ENCODE data around the gene STPG2. TPM values are rescaled to one million over a fixed set of nuclear protein-coding genes. Genes with fewer than 3 reads are reported as not detected.
A peak's percentile ranks its signal among the peaks of the same experiment; 100 is the strongest.

Gene STPG2
- total and polyA plus RNA-seq, 10 of the 15 experiments (the other 5 are each of a cell fraction or from before 2014, with no cell fraction given) = 0.13 to 0.24 TPM; not detected in 8

DNA sequence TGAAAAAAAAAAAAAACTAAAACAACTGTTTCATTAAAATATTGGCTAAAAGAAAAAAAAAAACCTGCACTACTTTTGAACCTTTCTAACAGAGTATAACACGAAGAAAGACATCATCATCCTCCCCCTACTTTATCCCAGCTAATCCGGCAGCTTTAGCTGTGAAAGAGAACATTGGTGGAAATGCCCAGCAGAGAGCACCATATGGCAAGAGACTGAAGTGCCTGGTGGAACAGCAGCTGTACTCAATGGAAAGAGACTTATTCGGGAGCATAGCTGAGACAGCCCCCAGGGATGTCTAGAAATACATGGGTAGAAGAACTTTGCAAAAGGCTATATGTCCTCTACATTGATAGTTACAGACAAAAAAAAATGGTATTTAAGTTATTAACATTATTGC, 30.3 kb downstream of the STPG2 start:
- whole genome bisulfite sequencing (ENCODE audit: insufficient coverage, insufficient replicate concordance, low lambda C conversion rate, missing lambda C conversion rate) = 3% methylated on average over 3 of the region's 3 CpGs
- Histone ChIP-seq H3K79me2 (ENCODE audit: control insufficient read depth, insufficient read depth, low read length) (no peaks in the 10 kb centered on the region), H3K27ac (ENCODE audit: control insufficient read depth, insufficient read depth) (no peak overlapping the region), H4K20me1 (ENCODE audit: control insufficient read depth, insufficient read depth) (no peaks in the 10 kb centered on the region), H3K9ac (ENCODE audit: control insufficient read depth, insufficient read depth, low read length) (no peak overlapping the region), H3K27me3 (replicated peaks in 1 of 2; ENCODE audit: control insufficient read depth in 2 of 2, insufficient read depth in 2 of 2, low read length in 1 of 2) (no peaks in the 10 kb centered on the region), H3K4me3 (no peak overlapping the region), H3K36me3 (ENCODE audit: control insufficient read depth in 2 of 2, insufficient read depth in 2 of 2, low read length in 1 of 2) (no peaks in the 10 kb centered on the region), H3K9me3 (replicated peaks; ENCODE audit: control insufficient read depth, insufficient read depth, low read length) (no peaks in the 10 kb centered on the region; the same call in 2 of the 3 replicates), H3K4me1 (ENCODE audit: control insufficient read depth, insufficient read depth, low read length) (no peaks in the 10 kb centered on the region), H3K4me2 (ENCODE audit: control insufficient read depth, insufficient read depth) (no peak overlapping the region), H2AFZ (ENCODE audit: control insufficient read depth, low read depth, low read length) (no peak overlapping the region)
- in situ Hi-C loops (cut with MboI) (no loop called here), intact Hi-C loops (cut with micrococcal nuclease; ENCODE audit: unreplicated experiment) (no loop called here)
- ChIA-PET RAD21 (ENCODE audit: unreplicated experiment) (interaction anchor here (0.7 to 1.1 kb wide), 3 partner anchors 619 to 1290 kb away, joined by 3 read pairs; no protein-coding TSS in a partner anchor), SMC1A (ENCODE audit: uncharacterized antibody, unreplicated experiment) (interaction anchor here (0.8 to 1.1 kb wide), 3 partner anchors 618 to 1294 kb away, joined by 3 to 4 read pairs (median 3); no protein-coding TSS in a partner anchor), CTCF (interaction anchor here (0.8 to 1.4 kb wide), 5 partner anchors 8 to 1350 kb away, joined by 3 to 6 read pairs (median 3); no protein-coding TSS in a partner anchor), POLR2A (interaction anchor here (0.6 kb wide), 1 partner anchor 797 kb away, joined by 4 read pairs; no protein-coding TSS in a partner anchor)
- ATAC-seq = peak; percentile 51; the same call in 2 of the 3 replicates
- BruUV-seq (replicated peaks) = no TSS peak
- no peak for DNase-seq (ENCODE audit: low read depth, low spot score)
- FAIRE-seq = no peak
- TF ChIP-seq TBL1XR1 (IDR thresholded peaks at IDR 0.05; ENCODE audit: low read depth, low read length) (no peak), ETV6 (conservative IDR thresholded peaks at IDR 0.05 in 1 of 2, IDR thresholded peaks at IDR 0.05 in 1 of 2; ENCODE audit: borderline replicate concordance in 1 of 2, low read depth in 1 of 2) (no peak), EP300 (IDR thresholded peaks at IDR 0.05; ENCODE audit: borderline replicate concordance in 1 of 2, control insufficient read depth in 1 of 2, low read depth in 2 of 2, low read length in 2 of 2) (no peak), HDAC2 (IDR thresholded peaks at IDR 0.05) (no peak), NFYA (IDR thresholded peaks at IDR 0.05; ENCODE audit: borderline replicate concordance, low read depth, low read length) (no peak), USF1 (IDR thresholded peaks at IDR 0.05; ENCODE audit: borderline replicate concordance, extremely low read length, insufficient read depth, low read depth, low read length) (no peak), EZH2 (IDR thresholded peaks at IDR 0.05; ENCODE audit: borderline replicate concordance, control insufficient read depth, low read depth, low read length) (no peak), RAD21 (IDR thresholded peaks at IDR 0.05; ENCODE audit: insufficient read depth, low read depth, low read length) (peak; percentile 56), IKZF2 (IDR thresholded peaks at IDR 0.05) (no peak), ZNF687 (IDR thresholded peaks at IDR 0.05) (no peak), NBN (IDR thresholded peaks at IDR 0.05) (no peak), KLF5 (IDR thresholded peaks at IDR 0.05; ENCODE audit: partially characterized antibody) (no peak), POU2F2 (IDR thresholded peaks at IDR 0.05; ENCODE audit: borderline replicate concordance, low read depth, low read length) (no peak), PAX8 (IDR thresholded peaks at IDR 0.05) (no peak), ZNF217 (IDR thresholded peaks at IDR 0.05) (no peak), SMC3 (IDR thresholded peaks at IDR 0.05; ENCODE audit: borderline replicate concordance, low read length) (peak; percentile 22; the same call in 1 of the 2 replicates), MEF2B (IDR thresholded peaks at IDR 0.05; ENCODE audit: partially characterized antibody, poor library complexity, severe bottlenecking) (no peak), NFYB (IDR thresholded peaks at IDR 0.05; ENCODE audit: insufficient read depth, low read depth, low read length) (no peak)
